Measurements from ENCODE around the gene LIMK1.
"Not testable (repeated sequence)": the region's sequence is repeated elsewhere in the genome, so short reads cannot be mapped to it uniquely, and the experiment has no call there.

LIMK1 gene

GRCh38 chr7:74083117-74083876 lies at the start of gene LIMK1:
LIMK1 (plus strand) TSS chr7:74083804; CDS start chr7:74083991, 187 bp downstream.
- DNase-seq (ENCODE audit: low read depth, low spot score): peak; percentile 43

GRCh38 chr7:74037609-74038008 lies 46.0 kb upstream of the LIMK1 start:
- DNase-seq (ENCODE audit: low read depth, low spot score): no peak

- no peak for DNase-seq (ENCODE audit: low read depth, low spot score)
These were observed 45.2 kb upstream of the LIMK1 start for GRCh38 chr7:74038194-74038961.

GRCh38 chr7:74039337-74039736 lies 44.3 kb upstream of the LIMK1 start:
- DNase-seq (ENCODE audit: low read depth, low spot score): no peak

GRCh38 chr7:74040101-74040790 lies 43.4 kb upstream of the LIMK1 start:
- DNase-seq (ENCODE audit: low read depth, low spot score): no peak

GRCh38 chr7:74040791-74041520 lies 42.6 kb upstream of the LIMK1 start:
- no peak for DNase-seq (ENCODE audit: low read depth, low spot score)

- no peak for DNase-seq (ENCODE audit: low read depth, low spot score)
These were observed 40.7 kb upstream of the LIMK1 start for GRCh38 chr7:74042746-74043522.

GRCh38 chr7:74043523-74043951 lies 40.1 kb upstream of the LIMK1 start:
- DNase-seq (ENCODE audit: low read depth, low spot score): no peak

- no peak for DNase-seq (ENCODE audit: low read depth, low spot score)
These were observed 38.9 kb upstream of the LIMK1 start for GRCh38 chr7:74044366-74045350.

- not testable (repeated sequence) for DNase-seq (ENCODE audit: low read depth, low spot score)
These were observed 37.0 kb upstream of the LIMK1 start for GRCh38 chr7:74046581-74046980.

GRCh38 chr7:74047804-74048380 lies 35.7 kb upstream of the LIMK1 start:
- DNase-seq (ENCODE audit: low read depth, low spot score): no peak

GRCh38 chr7:74048999-74049599 lies 34.5 kb upstream of the LIMK1 start:
- no peak for DNase-seq (ENCODE audit: low read depth, low spot score)

- no peak for DNase-seq (ENCODE audit: low read depth, low spot score)
These were observed 33.4 kb upstream of the LIMK1 start for GRCh38 chr7:74049997-74050798.

GRCh38 chr7:74051193-74051592 lies 32.4 kb upstream of the LIMK1 start:
- no peak for DNase-seq (ENCODE audit: low read depth, low spot score)

GRCh38 chr7:74051629-74052410 lies 31.8 kb upstream of the LIMK1 start:
- DNase-seq (ENCODE audit: low read depth, low spot score): no peak

- DNase-seq (ENCODE audit: low read depth, low spot score): no peak
These were observed 31.0 kb upstream of the LIMK1 start for GRCh38 chr7:74052628-74053027.

GRCh38 chr7:74053589-74054186 lies 29.9 kb upstream of the LIMK1 start:
- DNase-seq (ENCODE audit: low read depth, low spot score): no peak

All from activated naive CD8-positive, alpha-beta T cell treated with anti-CD3 and anti-CD28 coated beads, Interleukin-2, amount 50 U/mL, for 16 hours (primary cell).